ENCODE results near the gene AGBL1. TPM values are rescaled to one million over a fixed set of nuclear protein-coding genes. Genes with fewer than 3 reads are reported as not detected.

AGBL1 gene
- total and polyA plus RNA-seq, 2 donors (not counting 3 experiments of a cell fraction or from before 2014, with no cell fraction given) = not detected

- Histone ChIP-seq H3K4me3 (replicated peaks in 1 of 3; ENCODE audit: insufficient read depth in 1 of 3, low read depth in 1 of 3, low read length in 3 of 3) (no peak overlapping the region), H3K79me2 (ENCODE audit: control insufficient read depth, insufficient read depth, low read length) (no peaks in the 10 kb centered on the region), H3K27ac (ENCODE audit: insufficient read depth, low read depth, low read length) (no peak overlapping the region), H3K36me3 (ENCODE audit: control insufficient read depth in 2 of 2, extremely low read depth in 1 of 2, insufficient read depth in 2 of 2, low read length in 2 of 2) (no peaks in the 10 kb centered on the region), H2AFZ (ENCODE audit: low read depth, low read length) (no peak overlapping the region), H4K20me1 (replicated peaks; ENCODE audit: control insufficient read depth, extremely low read depth, insufficient read depth, low read length) (no peaks in the 10 kb centered on the region), H3K9ac (replicated peaks; ENCODE audit: extremely low read depth, insufficient read depth, low read length) (no peak overlapping the region), H3K27me3 (ENCODE audit: control insufficient read depth in 2 of 2, insufficient read depth in 2 of 2, low read length in 2 of 2) (no peaks in the 10 kb centered on the region), H3K4me1 (ENCODE audit: control insufficient read depth, extremely low read depth, insufficient read depth, low read length) (no peaks in the 10 kb centered on the region), H3K9me1 (replicated peaks; ENCODE audit: control insufficient read depth, extremely low read depth, insufficient read depth, low read length) (no peaks in the 10 kb centered on the region), H3K9me3 (replicated peaks; ENCODE audit: control insufficient read depth, insufficient read depth, low read length) (peaks cover 3% of the 10 kb centered on the region), H3K4me2 (ENCODE audit: insufficient read depth, low read length) (no peak overlapping the region)
- dilution Hi-C loops (cut with MboI; ENCODE audit: extremely low pct_ligation_motif_present, low sequenced_read_pairs) = no loop called here
- no peak for TF ChIP-seq MYC (IDR thresholded peaks at IDR 0.05; ENCODE audit: low read depth, low read length)
- no peak for TF ChIP-seq JUN (IDR thresholded peaks at IDR 0.05; ENCODE audit: borderline replicate concordance, insufficient read depth, insufficient read length, low read depth)
- TF ChIP-seq POLR2AphosphoS5 (IDR thresholded peaks at IDR 0.05; ENCODE audit: insufficient read depth, low read depth, low read length) = no peak
- no peak for TF ChIP-seq MAX (IDR thresholded peaks at IDR 0.05; ENCODE audit: insufficient read depth, insufficient read length)
- TF ChIP-seq EZH2 (IDR thresholded peaks at IDR 0.05; ENCODE audit: borderline replicate concordance, low read depth, low read length, severe bottlenecking) = no peak
- TF ChIP-seq FOS (IDR thresholded peaks at IDR 0.05; ENCODE audit: borderline replicate concordance, insufficient read depth, low read length) = no peak
- TF ChIP-seq POLR2A (IDR thresholded peaks at IDR 0.05; ENCODE audit: low read depth, low read length) = no peak
- TF ChIP-seq GATA2 (IDR thresholded peaks at IDR 0.05; ENCODE audit: insufficient read depth, insufficient read length, low read depth, low read length) = no peak
- no peak for TF ChIP-seq CTCF (IDR thresholded peaks at IDR 0.05; ENCODE audit: extremely low read depth in 1 of 2, insufficient read depth in 1 of 2, low read depth in 1 of 2, low read length in 2 of 2)
- CTCF ChIA-PET = no interaction called here
- intact Hi-C loops (cut with micrococcal nuclease) = no loop called here
- POLR2A ChIA-PET = no interaction called here
- no TSS peak for BruUV-seq (replicated peaks)
- FAIRE-seq (no peak), DNase-seq (ENCODE audit: low read depth, low spot score) (no peak)
Observed at GRCh38 chr15:86876387-86876944, 796.8 kb downstream of the AGBL1 start.

Measured in endothelial cell of umbilical vein (primary cell).